ENCODE results near the gene ADAM33. TPM values are rescaled to one million over a fixed set of nuclear protein-coding genes. Genes with fewer than 3 reads are reported as not detected.

ADAM33 gene
- polyA plus RNA-seq, 3 donors, result not detected

GRCh38 chr20:3661814-3662665 is 19.8 kb downstream of the ADAM33 start:
- no peaks in the 10 kb centered on the region for H3K79me2 ChIP-seq (ENCODE audit: insufficient read depth, low read length)
- peak overlapping the region in 1 of 2 donors; percentile 74 for H3K4me3 Mint-ChIP-seq
- peaks cover 17% of the 10 kb centered on the region for H3K4me1 Mint-ChIP-seq

More at GRCh38 chr20:3661814-3662665, 19.8 kb downstream of the ADAM33 start:
- H3K36me3 ChIP-seq (replicated peaks in 1 of 2; ENCODE audit: control insufficient read depth in 1 of 2, insufficient read depth in 2 of 2, low read length in 2 of 2), result no peaks in the 10 kb centered on the region
- H3K4me2 ChIP-seq (replicated peaks; ENCODE audit: extremely low read depth, low read length, poor library complexity, severe bottlenecking), result no peak overlapping the region
- no peak for TF ChIP-seq CTCF (IDR thresholded peaks at IDR 0.05)
- peaks cover 0 to 4% of the 10 kb centered on the region in 2 donors for H3K36me3 Mint-ChIP-seq
- peaks cover 10 to 21% of the 10 kb centered on the region in 2 donors for H3K4me1 ChIP-seq (ENCODE audit: control insufficient read depth in 1 of 2, insufficient read depth in 2 of 2, low read length in 2 of 2)
- 76% methylated on average over 7 of the region's 12 CpGs for WGBS (ENCODE audit: insufficient coverage)
- no peak overlapping the region for H3K4me3 ChIP-seq (replicated peaks in 1 of 3; ENCODE audit: low read depth in 2 of 3, low read length in 3 of 3)
- peaks cover 21 to 40% of the 10 kb centered on the region in 2 donors for H3K27me3 ChIP-seq (ENCODE audit: control insufficient read depth in 2 of 2, insufficient read depth in 2 of 2, low read length in 2 of 2)
- no peak overlapping the region for H3K27ac Mint-ChIP-seq
- H4K20me1 ChIP-seq (ENCODE audit: insufficient read depth, low read length), result no peaks in the 10 kb centered on the region
- H3K9me3 Mint-ChIP-seq, result peaks cover 0 to 7% (median 0%) of the 10 kb centered on the region in 7 donors
- H2AFZ ChIP-seq (ENCODE audit: insufficient read depth, low read depth, low read length, poor library complexity, severe bottlenecking), result no peak overlapping the region
- intact Hi-C loops (cut with micrococcal nuclease), result no loop called here
- no peak overlapping the region for H3K27ac ChIP-seq (ENCODE audit: low read depth in 1 of 2, low read length in 2 of 2)
- H3K9ac ChIP-seq (ENCODE audit: insufficient read depth, low read length, poor library complexity, severe bottlenecking), result no peak overlapping the region
- peaks cover 39 to 61% (median 54%) of the 10 kb centered on the region in 3 donors for H3K27me3 Mint-ChIP-seq (ENCODE audit: low read depth in 3 of 3)
- H3K9me3 ChIP-seq (replicated peaks in 1 of 2; ENCODE audit: control insufficient read depth in 1 of 2, insufficient read depth in 1 of 2, low read length in 2 of 2), result no peaks in the 10 kb centered on the region
- no peak for DNase-seq

All from CD14-positive monocyte (primary cell).